Astrocyte (in vitro differentiated cells and primary cell): ENCODE data around the gene UQCR10. TPM values are rescaled to one million over a fixed set of nuclear protein-coding genes. Genes with fewer than 3 reads are reported as not detected.

Experiments used
- DNase-seq: peaks from one replicate; pipeline ENCODE4 v3.0.0-alpha.2; 2010; ENCODE audit warnings: low read depth
- FAIRE-seq: peaks from 2 replicates; lab custom pipeline; 2011; peaks lifted over from hg19 to GRCh38; lab: Jason Lieb, UNC
- H2AFZ ChIP-seq: 2 replicates; pipeline ENCODE4 v1.6.0; 2012; ENCODE audit warnings: low read depth, low read length, inconsistent platforms
- H3K27ac ChIP-seq: 2 replicates; pipeline ENCODE4 v1.5.1; 2011; ENCODE audit warnings: low read depth, low read length, inconsistent platforms
- H3K27me3 ChIP-seq: 2 replicates; pipeline ENCODE4 v1.6.0; 2011; ENCODE audit warnings: low read length, inconsistent platforms; ENCODE audit not compliant: insufficient read depth
- H3K36me3 ChIP-seq: 2 replicates; pipeline ENCODE4 v1.5.1; 2011; ENCODE audit warnings: low read length, inconsistent platforms; ENCODE audit not compliant: insufficient read depth
- H3K4me1 ChIP-seq: 2 replicates; pipeline ENCODE4 v1.5.1; 2011; ENCODE audit warnings: low read length, inconsistent platforms; ENCODE audit not compliant: insufficient read depth
- H3K4me2 ChIP-seq: 2 replicates; pipeline ENCODE4 v1.6.0; 2012; ENCODE audit warnings: low read length, inconsistent platforms
- H3K4me3 ChIP-seq: 2 replicates; pipeline ENCODE4 v1.5.1; 2011; ENCODE audit warnings: low read depth, mild to moderate bottlenecking, low read length, inconsistent platforms; ENCODE audit not compliant: insufficient read depth
- H3K79me2 ChIP-seq: 2 replicates; pipeline ENCODE4 v1.6.0; 2012; ENCODE audit warnings: mild to moderate bottlenecking, low read length, inconsistent platforms; ENCODE audit not compliant: insufficient read depth
- H3K9ac ChIP-seq: 2 replicates; pipeline ENCODE4 v1.6.0; 2012; ENCODE audit warnings: mild to moderate bottlenecking, low read length, inconsistent platforms
- H3K9me3 ChIP-seq: 2 replicates; pipeline ENCODE4 v1.5.1; 2012; ENCODE audit warnings: low read depth, mild to moderate bottlenecking, low read length, inconsistent platforms; ENCODE audit not compliant: insufficient read depth
- H4K20me1 ChIP-seq: 2 replicates; pipeline ENCODE4 v1.6.0; 2012; ENCODE audit warnings: low read length, inconsistent platforms; ENCODE audit not compliant: insufficient read depth
- H3K27ac Mint-ChIP-seq: one replicate; pipeline ENCODE4 v1.8.0; 2021; ENCODE audit warnings: mild to moderate bottlenecking, mixed read lengths; ENCODE audit not compliant: unreplicated experiment
- H3K27me3 Mint-ChIP-seq: one replicate; pipeline ENCODE4 v1.8.0; 2021; ENCODE audit warnings: low read depth, mixed read lengths; ENCODE audit not compliant: unreplicated experiment
- H3K36me3 Mint-ChIP-seq: one replicate; pipeline ENCODE4 v1.8.0; 2021; ENCODE audit warnings: low read depth, mixed read lengths; ENCODE audit not compliant: unreplicated experiment
- H3K4me1 Mint-ChIP-seq: one replicate; pipeline ENCODE4 v1.8.0; 2021; ENCODE audit warnings: low read depth, mixed read lengths; ENCODE audit not compliant: unreplicated experiment
- H3K4me3 Mint-ChIP-seq: one replicate; pipeline ENCODE4 v1.8.0; 2021; ENCODE audit warnings: mild to moderate bottlenecking, moderate library complexity, mixed read lengths; ENCODE audit not compliant: unreplicated experiment
- H3K9me3 Mint-ChIP-seq: one replicate; pipeline ENCODE4 v1.8.0; 2021; ENCODE audit warnings: mild to moderate bottlenecking, mixed read lengths; ENCODE audit not compliant: unreplicated experiment
- CTCF ChIP-seq: IDR thresholded peaks from 2 replicates; pipeline ENCODE4 v1.5.1; 2011; ENCODE audit warnings: low read depth, mild to moderate bottlenecking, inconsistent platforms, low read length, moderate library complexity; ENCODE audit not compliant: insufficient read depth
- EZH2 ChIP-seq: IDR thresholded peaks from 2 replicates; pipeline ENCODE4 v1.6.1; 2012; ENCODE audit warnings: mild to moderate bottlenecking, low read length, inconsistent platforms; ENCODE audit not compliant: insufficient read depth
- total RNA-seq: library from RNA; stranded (reverse); gene quantifications from 2 replicates; pipeline ENCODE4 v1.2.1, GENCODE V29; 2021

The UQCR10 gene
- total RNA-seq, 1 donor from 2014 or later = 112 TPM

GRCh38 chr22:29795663-29796062 lies 28.5 kb downstream of the UQCR10 start:
- DNase-seq (no peak), FAIRE-seq (no peak)
- Histone ChIP-seq H3K4me2 (no peak overlapping the region), H3K27me3 (no peaks in the 10 kb centered on the region), H4K20me1 (no peaks in the 10 kb centered on the region), H3K9ac (no peak overlapping the region), H2AFZ (no peak overlapping the region), H3K9me3 (no peaks in the 10 kb centered on the region), H3K4me3 (no peak overlapping the region), H3K79me2 (no peaks in the 10 kb centered on the region), H3K36me3 (peaks cover 27% of the 10 kb centered on the region), H3K27ac (no peak overlapping the region), H3K4me1 (peaks cover 16% of the 10 kb centered on the region)
- Mint-ChIP-seq H3K4me3 (peak overlapping the region; percentile 27), H3K36me3 (peaks cover 20% of the 10 kb centered on the region), H3K9me3 (no peaks in the 10 kb centered on the region), H3K27me3 (no peaks in the 10 kb centered on the region), H3K4me1 (peaks cover 33% of the 10 kb centered on the region), H3K27ac (peak overlapping the region; percentile 34)
- no peak for TF ChIP-seq EZH2
- TF ChIP-seq CTCF = no peak

- Mint-ChIP-seq H3K27me3 (no peaks in the 10 kb centered on the region), H3K4me3 (no peak overlapping the region), H3K27ac (no peak overlapping the region), H3K4me1 (peaks cover 40% of the 10 kb centered on the region), H3K9me3 (no peaks in the 10 kb centered on the region), H3K36me3 (peaks cover 22% of the 10 kb centered on the region)
- no peaks in the 10 kb centered on the region for H4K20me1 ChIP-seq
- H3K27me3 ChIP-seq = no peaks in the 10 kb centered on the region
- no peak overlapping the region for H3K9ac ChIP-seq
- no peak overlapping the region for H3K4me2 ChIP-seq
- DNase-seq = no peak
- no peaks in the 10 kb centered on the region for H3K79me2 ChIP-seq
- TF ChIP-seq EZH2 = no peak
- TF ChIP-seq CTCF = no peak
- no peak for FAIRE-seq
- no peak overlapping the region for H3K27ac ChIP-seq
- no peak overlapping the region for H2AFZ ChIP-seq
- no peak overlapping the region for H3K4me3 ChIP-seq
- peaks cover 16% of the 10 kb centered on the region for H3K4me1 ChIP-seq
- peaks cover 29% of the 10 kb centered on the region for H3K36me3 ChIP-seq
- no peaks in the 10 kb centered on the region for H3K9me3 ChIP-seq
Observed at GRCh38 chr22:29797351-29797750, 30.2 kb downstream of the UQCR10 start.

- peaks cover 16% of the 10 kb centered on the region for H3K4me1 ChIP-seq
- no peak overlapping the region for H2AFZ ChIP-seq
- H3K79me2 ChIP-seq = no peaks in the 10 kb centered on the region
- H3K36me3 Mint-ChIP-seq = peaks cover 23% of the 10 kb centered on the region
- peak overlapping the region; percentile 90 for H3K27ac Mint-ChIP-seq
- FAIRE-seq (no peak), DNase-seq (no peak)
- H3K9ac ChIP-seq = no peak overlapping the region
- no peak overlapping the region for H3K4me3 ChIP-seq
- peak overlapping the region; percentile 49 for H3K4me2 ChIP-seq
- H3K4me1 Mint-ChIP-seq = peaks cover 40% of the 10 kb centered on the region
- H3K9me3 Mint-ChIP-seq = no peaks in the 10 kb centered on the region
- no peaks in the 10 kb centered on the region for H4K20me1 ChIP-seq
- no peaks in the 10 kb centered on the region for H3K27me3 ChIP-seq
- H3K36me3 ChIP-seq = peaks cover 28% of the 10 kb centered on the region
- H3K4me3 Mint-ChIP-seq = peak overlapping the region; percentile 12
- no peaks in the 10 kb centered on the region for H3K9me3 ChIP-seq
- no peaks in the 10 kb centered on the region for H3K27me3 Mint-ChIP-seq
- H3K27ac ChIP-seq = no peak overlapping the region
- TF ChIP-seq CTCF (no peak), EZH2 (no peak)
Observed at GRCh38 chr22:29798318-29798717, 31.1 kb downstream of the UQCR10 start.
